DLD1 (cell line): Measurements from ENCODE around the gene CEP112.

Experiments
- in situ Hi-C: cut with HindIII; loops from 2 replicates; pipeline ENCODE4 v1.10.0; 2017; ENCODE audit warnings: low sequenced_read_pairs

Gene CEP112

DNA sequence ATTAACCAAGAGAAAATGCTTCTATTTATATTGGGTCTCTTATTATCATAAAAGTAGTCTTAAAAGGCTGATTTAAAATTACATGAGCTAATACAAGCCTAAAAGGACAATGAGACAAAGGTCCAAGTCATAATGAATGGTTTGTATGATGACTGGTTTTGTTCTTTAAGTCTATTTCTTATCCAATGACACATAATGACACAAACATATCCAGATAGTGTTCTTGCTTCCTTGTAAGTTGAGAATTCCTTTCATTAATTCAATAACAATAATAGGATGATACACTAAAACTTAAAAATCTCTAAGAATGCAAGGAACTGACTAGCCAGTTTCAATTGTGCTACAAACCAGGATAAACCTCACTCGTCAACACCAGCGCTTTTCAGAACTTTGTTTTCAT, 244.1 kb downstream of the CEP112 start:
- in situ Hi-C loops: no loop called here

DNA sequence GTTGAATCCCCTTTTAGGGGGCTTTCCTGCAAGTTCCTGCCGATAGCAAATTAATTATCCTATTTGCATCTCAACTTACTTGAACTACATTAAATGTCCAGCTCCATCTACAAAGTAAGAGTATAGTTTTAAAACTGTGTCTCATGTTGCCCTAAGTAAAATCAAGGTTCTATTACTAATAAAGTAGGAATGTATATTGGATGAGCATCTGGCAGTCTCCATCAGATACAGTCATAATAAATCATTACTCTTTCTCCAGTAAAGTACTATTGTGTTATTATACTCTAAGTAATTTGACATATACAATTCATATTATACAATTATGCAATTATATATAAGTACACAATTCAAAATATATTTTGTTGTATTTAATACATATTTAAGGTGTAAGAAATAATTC, 249.3 kb downstream of the CEP112 start:
- in situ Hi-C loops: no loop called here

DNA sequence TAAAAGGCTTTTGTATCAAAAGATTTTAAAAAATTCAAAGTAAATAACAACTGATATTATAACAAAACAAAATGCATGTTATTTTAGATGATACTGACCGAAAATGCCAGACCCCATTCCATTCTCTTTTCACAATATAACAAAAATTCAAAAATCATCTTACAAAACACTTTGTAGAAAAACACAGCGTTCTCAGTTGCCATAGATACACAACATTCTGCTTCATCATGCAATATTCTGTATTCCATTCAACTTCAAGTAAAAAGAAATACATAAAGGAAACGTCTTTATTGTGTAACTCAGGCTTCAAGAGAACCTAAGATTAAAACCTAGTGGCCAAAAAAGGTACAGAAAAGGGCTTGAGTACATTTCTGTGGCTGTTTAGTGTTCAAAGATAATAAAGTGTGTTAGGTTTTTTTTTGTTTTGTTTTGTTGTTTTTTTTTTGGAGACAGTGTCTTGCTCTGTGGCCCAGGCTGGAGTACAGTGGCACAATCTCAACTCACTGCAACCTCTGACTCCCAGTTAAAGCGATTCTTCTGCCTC, 250.5 kb downstream of the CEP112 start:
- in situ Hi-C loops: no loop called here

DNA sequence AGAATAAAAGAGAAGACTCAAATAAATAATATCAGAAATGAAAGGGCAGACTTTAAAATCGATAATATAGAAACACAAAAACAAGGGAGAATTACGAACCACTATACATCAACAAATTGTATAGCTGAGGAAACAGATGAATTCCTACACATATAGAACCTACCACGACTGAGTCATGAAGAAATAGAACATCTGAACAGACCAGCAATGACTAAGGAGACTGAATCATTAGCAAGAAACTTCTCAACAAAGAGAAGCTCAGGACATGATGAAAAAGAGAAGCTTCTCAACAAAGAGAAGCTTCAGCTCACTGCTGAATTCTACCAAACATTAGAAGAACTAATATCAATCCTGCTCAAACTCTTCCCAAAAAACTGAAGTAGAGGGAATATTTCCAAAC, 255.9 kb downstream of the CEP112 start:
- in situ Hi-C loops: no loop called here

DNA sequence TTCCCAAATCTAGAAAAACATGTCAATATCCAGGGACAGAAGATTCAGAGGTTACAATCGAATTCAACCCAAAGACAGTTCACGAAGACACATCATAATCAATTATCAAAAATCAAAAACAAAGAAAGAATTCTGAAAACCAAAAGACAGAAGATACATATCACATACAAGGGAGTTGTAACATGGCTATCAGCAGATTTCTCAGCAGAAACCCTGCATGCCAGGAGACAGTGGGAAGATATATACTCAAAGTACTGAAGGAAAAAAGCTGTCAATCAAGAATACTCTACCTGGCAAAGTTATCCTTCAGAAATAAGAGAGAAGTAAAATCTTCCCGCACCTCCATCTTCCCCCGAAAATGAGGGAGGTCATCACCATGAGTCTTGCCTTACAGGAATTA, 258.6 kb downstream of the CEP112 start:
- in situ Hi-C loops: no loop called here

DNA sequence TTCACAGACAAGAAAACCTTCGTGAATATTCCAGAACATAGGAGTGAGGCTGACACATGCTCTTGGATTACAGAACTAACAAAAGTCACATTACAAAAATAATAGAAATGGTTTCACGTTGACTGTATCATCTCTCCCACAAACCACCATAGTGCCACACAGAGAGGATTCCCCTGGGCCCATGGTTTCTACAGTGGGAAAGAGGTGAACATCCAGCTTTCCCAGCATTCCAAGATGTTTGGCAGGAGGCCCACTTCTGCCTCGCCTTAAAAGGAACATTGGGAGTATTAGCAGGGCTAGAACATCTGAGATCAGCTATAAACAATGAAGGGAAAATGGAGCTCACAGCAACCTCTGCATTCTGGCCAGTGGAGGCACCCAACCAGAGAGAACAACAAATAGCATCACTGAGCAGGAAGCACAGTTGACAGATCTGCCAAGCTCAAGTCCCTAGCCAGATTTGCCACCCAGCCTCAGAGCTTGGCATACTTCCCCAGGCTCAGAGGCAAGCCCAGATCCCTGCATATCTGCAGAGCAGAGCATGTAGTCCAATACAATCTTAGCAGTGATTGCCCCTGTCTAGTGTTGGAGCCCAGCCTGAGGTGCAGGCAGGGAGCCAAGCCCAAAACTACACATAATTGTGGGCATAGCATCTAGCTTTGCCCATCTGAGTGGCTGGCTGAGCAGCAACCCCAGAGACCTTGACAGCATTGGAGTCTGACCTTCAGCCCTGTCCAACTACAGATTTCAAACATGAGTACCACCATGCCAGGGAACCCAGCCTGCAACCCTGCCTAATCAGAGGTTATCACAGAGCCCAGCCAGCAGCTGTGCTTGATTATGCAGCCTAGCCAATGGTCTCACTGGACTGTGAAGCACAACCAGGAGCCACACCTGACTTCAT, 260.4 kb downstream of the CEP112 start:
- in situ Hi-C loops: no loop called here

DNA sequence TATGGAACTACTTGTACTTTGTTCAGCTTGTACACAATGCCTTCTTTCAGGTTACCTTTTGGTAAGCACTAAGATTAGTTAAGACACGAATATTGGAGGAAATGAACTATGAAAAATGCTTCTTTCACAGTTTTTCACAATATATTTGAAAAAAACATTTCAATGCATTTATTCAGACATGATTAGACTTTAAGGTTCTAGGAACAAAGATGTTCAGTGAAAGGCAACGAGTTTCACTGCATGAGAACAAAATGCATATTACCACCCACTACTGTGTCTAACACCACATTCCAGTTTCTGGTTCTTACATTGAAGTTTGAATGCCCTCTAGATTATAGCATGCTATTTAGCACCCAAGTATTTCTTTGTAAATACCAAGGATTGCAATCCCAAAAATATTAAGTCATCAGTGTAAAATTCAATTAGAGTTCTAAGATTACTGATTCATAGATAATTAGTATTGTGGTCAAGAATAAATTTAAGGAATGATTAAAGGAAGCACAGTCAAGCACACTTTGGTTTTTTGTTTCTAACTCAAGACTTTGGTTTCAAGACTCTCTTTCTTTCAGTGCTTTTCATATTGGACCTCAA, 261.7 kb downstream of the CEP112 start:
- in situ Hi-C loops: no loop called here

DNA sequence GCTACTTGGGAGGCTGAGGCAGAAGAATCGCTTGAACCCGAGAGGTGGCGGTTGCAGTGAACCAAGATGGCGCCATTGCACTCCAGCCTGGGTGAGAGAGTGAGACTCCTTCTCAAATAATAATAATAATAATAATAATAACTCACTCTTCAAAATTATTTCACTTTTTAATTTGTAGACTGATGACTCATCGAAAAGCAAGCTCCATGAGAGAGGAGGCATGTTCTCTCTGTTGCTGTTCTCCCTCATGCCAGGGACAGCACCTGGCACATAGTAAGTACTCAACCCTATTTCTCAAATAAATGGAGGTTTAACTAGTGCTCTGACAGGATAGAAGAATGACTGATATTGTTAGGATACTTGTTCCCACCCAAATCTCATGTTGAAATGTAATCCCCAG, 265.3 kb downstream of the CEP112 start:
- in situ Hi-C loops: no loop called here

DNA sequence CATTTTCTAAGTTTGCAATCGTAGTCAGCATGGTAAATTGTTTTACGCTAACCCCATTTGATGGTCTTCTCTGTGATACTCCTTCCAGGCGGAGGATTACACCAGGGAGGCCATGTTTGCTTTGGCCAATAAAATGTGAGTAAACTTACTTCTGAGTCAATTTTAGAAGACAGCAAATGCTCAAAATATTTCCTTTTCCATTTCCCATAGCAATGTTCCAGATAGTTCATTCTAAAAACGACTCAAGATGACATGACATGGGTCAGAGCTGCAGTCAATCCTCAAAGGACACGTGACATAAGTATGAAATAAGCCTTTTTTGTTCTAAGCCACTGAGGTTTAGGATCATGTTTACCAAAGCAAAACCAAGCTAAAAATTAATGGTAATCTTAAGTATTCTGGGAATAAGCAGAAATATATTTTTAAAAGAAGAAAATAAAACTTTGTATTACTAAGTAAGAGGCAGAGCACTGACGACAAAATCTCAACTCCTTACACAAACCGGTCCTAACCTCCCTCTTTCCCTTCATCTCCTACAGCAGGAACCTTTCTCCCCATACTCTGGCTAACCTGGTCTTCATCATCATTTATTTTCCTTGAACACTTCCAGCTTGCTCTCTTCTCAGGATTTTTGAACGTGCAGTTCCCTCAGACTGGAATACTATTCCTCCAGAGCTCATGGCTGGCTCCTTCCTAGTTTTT, 266.2 kb downstream of the CEP112 start:
- in situ Hi-C loops: no loop called here

DNA sequence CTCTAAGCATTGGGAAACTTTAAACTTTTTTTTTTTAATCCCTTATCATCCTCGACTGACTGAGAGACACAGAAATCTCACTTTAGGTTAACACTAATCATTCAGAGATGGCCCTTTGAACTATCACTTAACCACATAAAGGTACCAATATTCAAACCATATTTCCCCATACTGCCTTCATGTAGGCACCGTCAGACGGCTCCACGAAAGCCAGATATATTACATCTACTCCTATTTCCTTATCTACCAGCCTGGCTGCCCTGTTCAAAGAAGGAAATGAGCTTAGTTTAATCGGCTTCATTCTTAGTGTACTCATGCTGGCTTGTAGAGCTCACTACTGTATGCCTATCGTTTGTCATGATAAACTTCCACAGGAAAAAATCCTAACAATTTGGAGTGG, 270.9 kb downstream of the CEP112 start:
- in situ Hi-C loops: no loop called here

DNA sequence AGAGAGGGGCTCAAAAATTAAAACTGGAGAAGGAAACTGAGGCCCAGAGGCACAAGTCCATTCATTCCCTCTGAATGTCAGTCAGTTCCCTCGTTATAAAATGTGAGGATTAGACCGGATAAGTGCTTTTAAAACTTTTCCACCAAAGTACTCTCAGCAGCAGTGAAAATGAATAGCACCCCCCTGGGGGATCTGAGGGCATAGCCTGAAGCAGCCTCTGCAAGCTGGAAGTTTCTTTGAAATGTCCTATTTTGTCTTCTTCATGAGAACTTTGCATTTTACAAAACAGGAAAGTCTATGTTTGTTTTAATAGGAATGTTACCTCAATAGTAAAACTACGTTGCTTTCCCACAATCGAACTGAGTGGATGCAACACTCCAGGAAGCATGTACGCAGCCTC, 273.0 kb downstream of the CEP112 start:
- in situ Hi-C loops: no loop called here

DNA sequence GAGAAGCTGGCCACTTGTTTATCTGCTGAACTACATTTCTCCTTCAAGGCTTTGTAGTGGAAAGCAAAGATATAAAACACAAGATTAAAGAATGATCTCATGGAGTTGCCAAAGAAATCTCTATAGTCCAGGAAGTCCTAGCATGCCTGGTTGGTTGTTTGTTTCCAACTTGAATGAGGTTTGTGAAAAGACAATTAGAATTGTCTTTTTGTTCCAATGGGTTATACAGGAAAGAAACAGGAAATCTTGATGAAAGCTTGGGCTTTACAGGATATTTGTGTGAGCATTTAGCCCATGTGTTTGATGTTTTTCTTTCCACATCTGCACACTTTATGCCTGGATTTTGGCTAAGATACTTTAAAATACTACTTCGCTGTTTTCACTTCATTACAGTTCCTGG, 273.4 kb downstream of the CEP112 start:
- in situ Hi-C loops: no loop called here

DNA sequence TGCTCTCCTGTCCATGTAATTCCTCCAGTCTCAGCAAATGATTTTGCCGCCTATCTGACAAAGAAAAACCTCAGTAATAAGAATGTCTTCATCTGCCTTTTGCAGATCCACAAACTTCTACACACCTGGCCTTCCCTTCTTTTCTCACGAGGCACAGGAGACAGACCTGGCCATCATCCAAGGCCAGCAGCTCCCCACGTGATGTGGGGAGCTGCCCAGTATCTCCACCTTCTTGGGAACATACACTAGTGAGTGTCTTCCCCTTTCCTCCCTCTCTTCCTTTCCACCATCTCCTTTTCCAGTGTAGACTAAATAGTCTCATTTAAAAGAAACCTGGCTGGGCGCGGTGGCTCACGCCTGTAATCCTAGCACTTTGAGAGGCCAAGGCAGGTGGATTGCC, 274.4 kb downstream of the CEP112 start:
- in situ Hi-C loops: no loop called here

DNA sequence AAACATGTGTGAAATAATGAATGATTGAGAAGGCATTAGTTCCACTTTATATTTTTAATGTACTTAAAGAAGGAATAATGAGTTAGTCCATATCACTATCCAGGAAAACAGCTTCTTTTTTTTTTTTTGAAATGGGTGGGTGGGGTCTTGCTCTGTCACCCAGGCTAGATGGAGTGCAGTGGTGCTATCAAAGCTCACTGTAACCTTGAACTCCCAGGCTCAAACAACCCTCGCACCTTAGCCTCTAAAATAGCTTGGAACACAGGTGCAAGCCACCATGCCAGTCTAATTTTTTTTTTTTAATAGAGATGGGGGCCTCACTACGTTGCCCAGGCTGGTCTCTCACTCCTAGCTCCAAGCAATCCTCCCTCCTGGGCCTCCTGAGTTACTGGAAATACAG, 275.5 kb downstream of the CEP112 start:
- in situ Hi-C loops: no loop called here

DNA sequence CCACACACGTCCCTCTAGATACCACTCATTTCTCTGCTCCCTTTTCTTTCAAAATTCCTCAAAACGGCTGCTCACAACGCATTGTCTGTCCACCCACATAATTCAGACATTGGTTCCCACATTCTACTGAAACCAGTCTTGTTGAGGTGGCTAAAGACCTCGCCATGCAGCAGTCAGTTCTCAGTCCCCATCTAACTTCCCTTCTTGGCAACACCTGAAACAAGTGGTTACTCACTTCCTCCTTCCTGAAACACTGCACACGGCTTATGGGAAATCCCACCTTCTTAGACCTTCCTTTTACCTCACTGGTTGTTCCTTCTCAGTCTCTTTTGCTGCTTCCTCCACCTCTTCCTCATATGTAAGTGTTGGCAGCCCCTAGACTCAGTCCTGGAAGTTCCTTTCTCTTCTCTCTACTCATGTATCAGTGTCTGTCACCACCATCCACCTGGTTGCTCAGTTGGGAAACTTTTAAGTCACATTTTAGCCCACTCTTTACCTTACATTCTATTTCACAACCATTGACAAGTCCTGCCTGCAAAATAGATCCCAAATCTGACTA, 277.1 kb downstream of the CEP112 start:
- in situ Hi-C loops: no loop called here

DNA sequence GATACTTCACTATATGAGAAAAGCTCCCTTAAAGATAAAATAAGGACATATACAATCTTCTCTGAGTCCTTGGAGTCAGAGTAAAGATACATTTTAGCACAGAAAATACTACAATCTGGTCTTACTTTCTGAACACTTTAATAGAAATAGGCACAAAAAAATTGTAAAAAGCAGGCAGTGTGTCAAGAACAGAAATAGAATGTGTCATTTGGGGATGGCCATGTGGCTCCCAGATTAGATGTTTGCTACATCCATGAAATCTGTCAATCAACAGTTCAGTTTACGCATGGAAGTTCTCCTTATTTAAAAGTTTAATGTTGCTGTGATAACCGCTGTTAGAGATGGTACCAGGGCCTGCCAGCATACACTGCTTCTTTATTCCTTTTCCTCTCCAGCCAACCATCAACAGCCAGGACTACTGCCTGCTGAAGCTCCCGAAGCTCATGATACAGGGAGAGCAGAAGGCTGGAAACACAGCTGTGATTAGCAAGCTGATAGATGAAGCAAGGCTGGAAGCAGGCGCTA, 278.5 kb downstream of the CEP112 start:
- in situ Hi-C loops: no loop called here

DNA sequence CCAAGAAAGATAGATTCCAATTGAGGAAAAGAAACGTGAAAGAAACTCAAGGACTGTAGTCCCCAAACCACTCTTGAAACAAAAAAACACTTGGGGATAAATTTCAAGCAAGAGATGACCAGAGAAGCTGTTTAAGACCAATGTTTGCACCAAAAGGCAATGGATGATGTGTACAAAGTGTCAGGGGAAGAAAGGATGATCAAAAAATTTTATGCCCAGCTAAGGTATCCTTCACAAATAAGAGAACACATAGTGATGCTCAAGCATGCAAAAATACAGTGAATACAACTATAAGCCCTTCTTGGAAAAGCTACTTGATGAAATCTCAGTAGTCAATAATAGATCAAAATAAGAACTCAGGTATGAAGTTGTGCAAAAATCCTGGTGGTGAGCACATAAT, 281.1 kb downstream of the CEP112 start:
- in situ Hi-C loops: no loop called here

DNA sequence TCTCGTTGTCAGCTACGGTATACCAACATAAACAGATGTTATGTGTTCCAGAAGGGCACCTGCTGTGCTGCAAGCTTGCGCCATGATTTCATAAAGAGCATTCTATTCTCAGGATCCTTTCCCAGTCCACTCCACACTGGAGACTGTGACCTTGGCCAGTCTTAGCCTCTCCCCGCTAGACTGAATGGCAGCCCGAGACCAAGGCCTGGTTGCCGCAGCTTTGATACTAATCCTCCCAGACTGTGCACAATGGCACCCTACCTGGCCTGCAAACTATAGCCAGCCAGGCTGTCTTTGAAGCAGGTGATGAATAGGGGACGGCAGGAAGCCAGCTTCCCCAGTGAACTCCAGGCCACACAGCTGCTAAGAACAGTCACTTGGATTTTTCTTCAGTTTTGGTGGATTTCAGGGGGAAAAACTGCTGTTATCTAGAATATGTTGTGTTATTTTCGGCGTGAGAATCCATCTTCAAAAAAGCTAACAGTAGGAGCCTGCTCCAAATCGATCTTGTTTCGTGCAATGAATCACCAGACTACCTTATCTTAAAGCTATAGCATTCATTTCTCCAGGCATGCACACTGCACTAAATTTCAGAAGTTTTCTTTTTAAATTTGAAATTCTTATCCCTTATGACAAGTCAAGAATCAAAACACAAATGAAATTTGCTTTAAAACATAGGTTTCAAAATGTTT, 289.0 kb downstream of the CEP112 start:
- in situ Hi-C loops: no loop called here

DNA sequence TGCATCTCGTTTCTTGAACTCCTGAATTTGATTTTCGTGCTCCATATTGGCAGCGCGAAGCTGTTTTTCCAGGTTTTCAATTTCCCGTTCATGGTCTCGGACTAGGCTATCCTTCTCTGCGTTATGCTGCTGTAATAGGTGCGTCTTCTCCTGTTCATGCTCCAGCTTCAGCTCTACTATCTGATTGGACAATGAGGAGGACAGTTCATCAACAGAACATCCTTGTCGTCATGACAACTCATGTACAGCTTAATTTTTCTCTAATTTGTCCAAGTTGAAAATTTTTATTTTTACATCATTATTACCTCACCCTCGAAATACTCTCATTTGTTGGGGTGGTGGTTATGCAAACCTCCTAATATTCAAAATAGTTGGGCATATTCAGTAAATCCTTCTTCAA, 289.8 kb downstream of the CEP112 start:
- in situ Hi-C loops: no loop called here

DNA sequence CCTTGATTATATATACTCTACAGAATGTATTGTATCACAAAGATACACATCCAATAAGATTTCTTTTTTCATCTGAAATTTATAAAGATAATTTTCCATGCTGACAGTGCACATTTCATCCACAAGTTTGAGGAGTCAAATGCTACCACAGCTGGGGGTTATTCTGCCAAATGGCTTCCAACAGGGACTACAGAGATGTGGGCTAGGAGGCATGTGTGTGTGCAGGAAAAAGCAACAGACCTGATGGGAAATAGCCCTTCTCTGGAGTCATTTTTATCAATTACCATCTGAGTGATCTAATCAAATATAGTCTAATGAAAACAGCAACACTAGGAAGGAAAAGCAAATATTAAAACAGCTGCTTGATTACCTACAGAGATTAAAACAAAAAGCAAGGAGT, 290.5 kb downstream of the CEP112 start:
- in situ Hi-C loops: no loop called here

DNA sequence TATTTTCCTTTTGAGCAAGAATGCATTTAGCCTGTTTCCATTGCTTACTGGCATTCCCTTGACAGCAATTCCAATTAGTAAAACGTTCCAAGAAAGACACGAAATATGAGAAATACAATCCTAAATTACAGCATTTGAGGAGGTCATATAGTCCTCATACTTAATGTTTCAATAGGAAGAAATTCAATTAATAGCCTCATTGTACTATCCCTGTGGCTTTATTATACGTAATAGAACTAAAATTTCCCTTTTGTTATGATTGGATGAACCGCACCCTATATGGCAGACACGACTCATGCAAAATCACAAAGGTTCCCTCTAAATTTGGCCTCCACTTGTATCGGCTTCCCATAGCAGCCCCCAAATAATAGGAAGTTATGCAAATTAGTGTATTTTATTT, 291.7 kb downstream of the CEP112 start:
- in situ Hi-C loops: no loop called here
